Measurements from ENCODE around the gene CIRBP.

Gene CIRBP

GRCh38 chr19:1249298-1249989, 19.7 kb upstream of the CIRBP start:
- H3K4me2 ChIP-seq (ENCODE audit: low read length) = peak overlapping the region; percentile 62

GRCh38 chr19:1249990-1250436, 19.1 kb upstream of the CIRBP start:
- H3K9ac ChIP-seq (ENCODE audit: low read length) = peak overlapping the region; percentile 98

More at GRCh38 chr19:1249298-1249989, 19.7 kb upstream of the CIRBP start:
- Histone ChIP-seq H4K12ac (ENCODE audit: low read depth, low read length) (peak overlapping the region; percentile 55), H3K23ac (ENCODE audit: low read length) (no peak overlapping the region), H3K14ac (ENCODE audit: low read length) (peak overlapping the region; percentile 95), H2BK12ac (ENCODE audit: low read length) (peak overlapping the region; percentile 65), H2BK5ac (ENCODE audit: low read depth, low read length, poor library complexity) (peak overlapping the region; percentile 96), H3K9me3 (ENCODE audit: insufficient read depth, low read depth, low read length) (no peaks in the 10 kb centered on the region), H3K4ac (ENCODE audit: low read depth, low read length) (peak overlapping the region; percentile 92), H2AFZ (ENCODE audit: insufficient read depth, low read length, poor library complexity) (no peak overlapping the region), H3K27me3 (ENCODE audit: insufficient read depth, low read length) (no peaks in the 10 kb centered on the region), H3K4me3 (ENCODE audit: low read depth, low read length) (peak overlapping the region; percentile 96), H3K9ac (ENCODE audit: low read length) (peak overlapping the region; percentile 98), H2BK120ac (ENCODE audit: insufficient read depth, low read length, poor library complexity) (peak overlapping the region; percentile 94), H3K18ac (ENCODE audit: low read length) (peak overlapping the region; percentile 95), H3K4me1 (ENCODE audit: control insufficient read depth in 1 of 2, insufficient read depth in 2 of 2, low read length in 2 of 2) (peaks cover 16 to 21% of the 10 kb centered on the region in 2 experiments), H3K79me1 (ENCODE audit: low read length) (peaks cover 45% of the 10 kb centered on the region), H3K27ac (ENCODE audit: low read depth, low read length) (peak overlapping the region; percentile 98), H3K36me3 (ENCODE audit: control insufficient read depth in 1 of 2, insufficient read depth in 2 of 2, low read length in 2 of 2) (peaks cover 50% of the 10 kb centered on the region in 2 experiments), H3K79me2 (ENCODE audit: control insufficient read depth, insufficient read depth, low read length, poor library complexity) (peaks cover 41% of the 10 kb centered on the region), H4K91ac (ENCODE audit: low read depth, low read length) (peak overlapping the region; percentile 98), H4K8ac (ENCODE audit: low read depth, low read length) (peak overlapping the region; percentile 92), H2AK5ac (ENCODE audit: low read length) (peak overlapping the region; percentile 61)
- DNase-seq = peak; percentile 89 to 93
- WGBS (ENCODE audit: extremely low coverage, insufficient coverage, insufficient read length) = no CpG with 5 or more reads among the region's 102 CpGs

GRCh38 chr19:1250437-1251260, 18.5 kb upstream of the CIRBP start:
- no peaks in the 10 kb centered on the region for H3K9me3 ChIP-seq (ENCODE audit: insufficient read depth, low read depth, low read length)
- H3K14ac ChIP-seq (ENCODE audit: low read length) = peak overlapping the region; percentile 94
- H2BK120ac ChIP-seq (ENCODE audit: insufficient read depth, low read length, poor library complexity) = peak overlapping the region; percentile 56

More at GRCh38 chr19:1249990-1250436, 19.1 kb upstream of the CIRBP start:
- Histone ChIP-seq H3K27ac (ENCODE audit: low read depth, low read length) (peak overlapping the region; percentile 92), H3K9me3 (ENCODE audit: insufficient read depth, low read depth, low read length) (no peaks in the 10 kb centered on the region), H2AFZ (ENCODE audit: insufficient read depth, low read length, poor library complexity) (no peak overlapping the region), H4K91ac (ENCODE audit: low read depth, low read length) (peak overlapping the region; percentile 98), H4K8ac (ENCODE audit: low read depth, low read length) (peak overlapping the region; percentile 73), H3K27me3 (ENCODE audit: insufficient read depth, low read length) (no peaks in the 10 kb centered on the region), H3K4me2 (ENCODE audit: low read length) (peak overlapping the region; percentile 62), H3K79me2 (ENCODE audit: control insufficient read depth, insufficient read depth, low read length, poor library complexity) (peaks cover 41% of the 10 kb centered on the region), H3K14ac (ENCODE audit: low read length) (peak overlapping the region; percentile 92), H4K12ac (ENCODE audit: low read depth, low read length) (peak overlapping the region; percentile 54), H3K79me1 (ENCODE audit: low read length) (peaks cover 45% of the 10 kb centered on the region), H3K23ac (ENCODE audit: low read length) (no peak overlapping the region), H3K4me3 (ENCODE audit: low read depth, low read length) (peak overlapping the region; percentile 96), H3K36me3 (ENCODE audit: control insufficient read depth in 1 of 2, insufficient read depth in 2 of 2, low read length in 2 of 2) (peaks cover 51 to 52% of the 10 kb centered on the region in 2 experiments), H3K4me1 (ENCODE audit: control insufficient read depth in 1 of 2, insufficient read depth in 2 of 2, low read length in 2 of 2) (peaks cover 16 to 18% of the 10 kb centered on the region in 2 experiments), H2BK5ac (ENCODE audit: low read depth, low read length, poor library complexity) (peak overlapping the region; percentile 94), H2BK120ac (ENCODE audit: insufficient read depth, low read length, poor library complexity) (peak overlapping the region; percentile 78), H3K18ac (ENCODE audit: low read length) (peak overlapping the region; percentile 76), H2BK12ac (ENCODE audit: low read length) (peak overlapping the region; percentile 65), H2AK5ac (ENCODE audit: low read length) (peak overlapping the region; percentile 59), H3K4ac (ENCODE audit: low read depth, low read length) (peak overlapping the region; percentile 92)
- no peak for DNase-seq
- WGBS (ENCODE audit: extremely low coverage, insufficient coverage, insufficient read length) = no CpG with 5 or more reads among the region's 67 CpGs

More at GRCh38 chr19:1250437-1251260, 18.5 kb upstream of the CIRBP start:
- peaks cover 41% of the 10 kb centered on the region for H3K79me2 ChIP-seq (ENCODE audit: control insufficient read depth, insufficient read depth, low read length, poor library complexity)
- H3K27me3 ChIP-seq (ENCODE audit: insufficient read depth, low read length) = no peaks in the 10 kb centered on the region
- H3K36me3 ChIP-seq (ENCODE audit: control insufficient read depth in 1 of 2, insufficient read depth in 2 of 2, low read length in 2 of 2) = peaks cover 54 to 57% of the 10 kb centered on the region in 2 experiments
- H3K4ac ChIP-seq (ENCODE audit: low read depth, low read length) = peak overlapping the region; percentile 94
- no CpG with 5 or more reads among the region's 90 CpGs for WGBS (ENCODE audit: extremely low coverage, insufficient coverage, insufficient read length)
- H4K91ac ChIP-seq (ENCODE audit: low read depth, low read length) = peak overlapping the region; percentile 98
- H3K18ac ChIP-seq (ENCODE audit: low read length) = peak overlapping the region; percentile 92
- peak overlapping the region; percentile 96 for H3K4me3 ChIP-seq (ENCODE audit: low read depth, low read length)
- peak overlapping the region; percentile 92 for H3K27ac ChIP-seq (ENCODE audit: low read depth, low read length)
- H2BK12ac ChIP-seq (ENCODE audit: low read length) = peak overlapping the region; percentile 37
- H4K8ac ChIP-seq (ENCODE audit: low read depth, low read length) = peak overlapping the region; percentile 73
- DNase-seq = peak in 1 of 2 donors; percentile 32
- peak overlapping the region; percentile 76 for H3K4me2 ChIP-seq (ENCODE audit: low read length)
- peak overlapping the region; percentile 98 for H3K9ac ChIP-seq (ENCODE audit: low read length)
- peak overlapping the region; percentile 50 for H2AK5ac ChIP-seq (ENCODE audit: low read length)
- H4K12ac ChIP-seq (ENCODE audit: low read depth, low read length) = peak overlapping the region; percentile 79
- peaks cover 45% of the 10 kb centered on the region for H3K79me1 ChIP-seq (ENCODE audit: low read length)
- H3K4me1 ChIP-seq (ENCODE audit: control insufficient read depth in 1 of 2, insufficient read depth in 2 of 2, low read length in 2 of 2) = peaks cover 16 to 18% of the 10 kb centered on the region in 2 experiments
- H2AFZ ChIP-seq (ENCODE audit: insufficient read depth, low read length, poor library complexity) = peak overlapping the region; percentile 21
- peak overlapping the region; percentile 94 for H2BK5ac ChIP-seq (ENCODE audit: low read depth, low read length, poor library complexity)
- H3K23ac ChIP-seq (ENCODE audit: low read length) = no peak overlapping the region
